NCI-H2081 treated with DMSO at 0.1 percent for 48 hours (cell line): ENCODE measurements around the gene HES5.

Experiments
- DNase-seq: peaks from one replicate; lab custom pipeline; 2025; lab: John Stamatoyannopoulos, UW

Gene HES5

GRCh38 chr1:2530513-2531361, 674 bp upstream of the HES5 start:
- no peak for DNase-seq

GRCh38 chr1:2528966-2529783, 888 bp downstream of the HES5 start:
- DNase-seq, result no peak

GRCh38 chr1:2528611-2528965, 1.5 kb downstream of the HES5 start:
- no peak for DNase-seq

GRCh38 chr1:2528016-2528415, 2.0 kb downstream of the HES5 start:
- no peak for DNase-seq

GRCh38 chr1:2527556-2527860, 2.6 kb downstream of the HES5 start:
- DNase-seq, result no peak

GRCh38 chr1:2526824-2527555, 3.1 kb downstream of the HES5 start:
- no peak for DNase-seq

GRCh38 chr1:2525920-2526823, 3.9 kb downstream of the HES5 start, which contains the start of gene PANK4:
Gene PANK4, minus strand, starts transcription at chr1:2526596. Its CDS starts 9 bp downstream, at chr1:2526587.
- DNase-seq, result no peak

GRCh38 chr1:2525572-2525919, 4.5 kb downstream of the HES5 start:
- DNase-seq, result no peak

GRCh38 chr1:2523891-2524609, 6.0 kb downstream of the HES5 start:
- no peak for DNase-seq

- no peak for DNase-seq
Observed at GRCh38 chr1:2523191-2523890, 6.7 kb downstream of the HES5 start.

GRCh38 chr1:2522230-2522629, 7.8 kb downstream of the HES5 start:
- DNase-seq, result no peak

- no peak for DNase-seq
Observed at GRCh38 chr1:2520806-2521205, 9.3 kb downstream of the HES5 start.

- DNase-seq, result no peak
Observed at GRCh38 chr1:2520206-2520605, 9.9 kb downstream of the HES5 start.

GRCh38 chr1:2519729-2520128, 10.3 kb downstream of the HES5 start:
- no peak for DNase-seq

- no peak for DNase-seq
Observed at GRCh38 chr1:2519029-2519685, 10.9 kb downstream of the HES5 start.

GRCh38 chr1:2518528-2518927, 11.5 kb downstream of the HES5 start:
- DNase-seq, result no peak

GRCh38 chr1:2517966-2518365, 12.1 kb downstream of the HES5 start:
- no peak for DNase-seq

- no peak for DNase-seq
Observed at GRCh38 chr1:2516946-2517345, 13.1 kb downstream of the HES5 start.

GRCh38 chr1:2516124-2516523, 13.9 kb downstream of the HES5 start:
- DNase-seq, result no peak

- no peak for DNase-seq
Observed at GRCh38 chr1:2515763-2516080, 14.3 kb downstream of the HES5 start.
